HepG2 (cell line): ENCODE measurements around the gene FAM110A. TPM values are rescaled to one million over a fixed set of nuclear protein-coding genes. Genes with fewer than 3 reads are reported as not detected.

Experiments used
- ATF4 ChIP-seq, 2 experiments: fragments of 450-650 bp in 1 of 2; sonication (generic) in 1 of 2; formaldehyde crosslinking; IDR thresholded peaks; 2 replicates each; pipeline versions ENCODE4 v1.5.0 to v1.8.0; 2020 to 2022; ENCODE audit warnings: mild to moderate bottlenecking in 1 of 2, missing genetic modification reagents in 1 of 2
- FOSL1 ChIP-seq: sonication (generic); formaldehyde crosslinking; IDR thresholded peaks from 2 replicates; pipeline ENCODE4 v1.9.0; 2021; ENCODE audit warnings: missing genetic modification reagents, borderline replicate concordance
- HNF1B ChIP-seq: sonication (generic); formaldehyde crosslinking; IDR thresholded peaks from 2 replicates; pipeline ENCODE4 v1.5.1; 2020; ENCODE audit warnings: mild to moderate bottlenecking, moderate library complexity, missing genetic modification reagents
- IRF9 ChIP-seq: sonication (generic); formaldehyde crosslinking; IDR thresholded peaks from 2 replicates; pipeline ENCODE4 v1.8.0; 2022; ENCODE audit warnings: missing genetic modification reagents, mild to moderate bottlenecking, borderline replicate concordance
- KIAA2018 ChIP-seq: sonication (generic); formaldehyde crosslinking; IDR thresholded peaks from 2 replicates; pipeline ENCODE4 v1.5.0; 2020; ENCODE audit warnings: mild to moderate bottlenecking, missing genetic modification reagents, borderline replicate concordance
- NBN ChIP-seq: fragments of 450-650 bp; conservative IDR thresholded peaks from 2 replicates; pipeline ENCODE4 v1.6.1; 2017
- NRL ChIP-seq: sonication (generic); formaldehyde crosslinking; IDR thresholded peaks from 2 replicates; pipeline ENCODE4 v1.5.0; 2020; ENCODE audit warnings: missing genetic modification reagents, mild to moderate bottlenecking, moderate library complexity, borderline replicate concordance
- PHB2 ChIP-seq: fragments of 450-650 bp; IDR thresholded peaks from 2 replicates; pipeline ENCODE4 v1.6.1; 2018; ENCODE audit not compliant: partially characterized antibody
- RFX3 ChIP-seq: IDR thresholded peaks from 2 replicates; pipeline ENCODE4 v1.6.1; 2016; ENCODE audit warnings: missing biosample characterization, missing genetic modification reagents
- RXRB ChIP-seq: IDR thresholded peaks from 2 replicates; pipeline ENCODE4 v1.6.1; 2016; ENCODE audit warnings: borderline replicate concordance, missing genetic modification reagents, missing compliant biosample characterization
- TAF1 ChIP-seq: sonication (generic); formaldehyde crosslinking; IDR thresholded peaks from 2 replicates; pipeline ENCODE4 v1.4.0; 2020; ENCODE audit warnings: missing genetic modification reagents
- ZBTB26 ChIP-seq: IDR thresholded peaks from 2 replicates; pipeline ENCODE4 v1.6.1; 2016; ENCODE audit warnings: missing compliant biosample characterization, missing genetic modification reagents, borderline replicate concordance
- ZC3H4 ChIP-seq: sonication (generic); formaldehyde crosslinking; IDR thresholded peaks from 2 replicates; pipeline ENCODE4 v1.4.0; 2020; ENCODE audit warnings: missing genetic modification reagents, borderline replicate concordance
- ZNF12 ChIP-seq: sonication (generic); formaldehyde crosslinking; IDR thresholded peaks from 2 replicates; pipeline ENCODE4 v1.5.0; 2020; ENCODE audit warnings: missing genetic modification reagents
- ZNF747 ChIP-seq: sonication (generic); formaldehyde crosslinking; IDR thresholded peaks from 2 replicates; pipeline ENCODE4 v1.8.1; 2023; ENCODE audit warnings: missing genetic modification reagents, mild to moderate bottlenecking, borderline replicate concordance
- ZNF816 ChIP-seq: sonication (generic); formaldehyde crosslinking; IDR thresholded peaks from 2 replicates; pipeline ENCODE4 v1.8.0; 2022; ENCODE audit warnings: missing genetic modification reagents, mild to moderate bottlenecking, borderline replicate concordance
- polyA plus RNA-seq, 8 experiments: library from polyadenylated mRNA; depleted of rRNA in 3 of 8; stranded (reverse) in 7 of 8; unstranded in 1 of 8; fragments of >200 nt; fragmentation: Illumina TruSeq in 4 of 8; extraction: Trizol in 4 of 8; gene quantifications; 2 replicates each; pipeline versions ENCODE4 v1.2.1 to v1.2.3, GENCODE V29; 2011 to 2016; ENCODE audit warnings: low read depth in 4 of 8, missing spikeins in 1 of 8, mixed read lengths in 1 of 8; ENCODE audit not compliant: insufficient read depth in 1 of 8
- total RNA-seq, 5 experiments: library from RNA; depleted of rRNA; stranded (reverse); fragments of >200 nt; fragmentation: Illumina TruSeq; extraction: Trizol; gene quantifications; 2 replicates each; pipeline ENCODE4 v1.2.3, GENCODE V29; 2016; ENCODE audit warnings: low read depth in 1 of 5

Gene FAM110A
- total and polyA plus RNA-seq, 2 of the 13 experiments (the other 11 are each of a cell fraction or from before 2014, with no cell fraction given), result 1.9 TPM

- TF ChIP-seq ZNF747 (CRISPR knock-in tag) (no peak), NRL (peak; percentile 83; the same call in 1 of the 2 replicates), ATF4 (CRISPR knock-in tag; IDR thresholded peaks at IDR 0.05) (no peak), ZNF816 (peak; percentile 79; the same call in 1 of the 2 replicates), NBN (no peak), ZBTB26 (CRISPR knock-in tag) (0 out of 2 replicates have a peak, but pooled peaks have one; percentile 35), IRF9 (peak; percentile 53; the same call in 1 of the 2 replicates), HNF1B (CRISPR knock-in tag) (peak; percentile 85), RFX3 (CRISPR knock-in tag) (peak; percentile 99), PHB2 (no peak), FOSL1 (CRISPR knock-in tag) (no peak), ZC3H4 (no peak), ZNF12 (CRISPR knock-in tag) (no peak), KIAA2018 (CRISPR knock-in tag) (no peak), RXRB (CRISPR knock-in tag) (no peak), TAF1 (CRISPR knock-in tag) (peak; percentile 23)
These were observed at the start of gene FAM110A (continued) for GRCh38 chr20:833450-834150.
